Islet precursor cell (in vitro differentiated cells): ENCODE results near the gene KRTAP20-4.

Source experiments
- DNase-seq: peaks from one replicate; pipeline ENCODE4 v3.0.0-alpha.2; 2018

The KRTAP20-4 gene

DNA sequence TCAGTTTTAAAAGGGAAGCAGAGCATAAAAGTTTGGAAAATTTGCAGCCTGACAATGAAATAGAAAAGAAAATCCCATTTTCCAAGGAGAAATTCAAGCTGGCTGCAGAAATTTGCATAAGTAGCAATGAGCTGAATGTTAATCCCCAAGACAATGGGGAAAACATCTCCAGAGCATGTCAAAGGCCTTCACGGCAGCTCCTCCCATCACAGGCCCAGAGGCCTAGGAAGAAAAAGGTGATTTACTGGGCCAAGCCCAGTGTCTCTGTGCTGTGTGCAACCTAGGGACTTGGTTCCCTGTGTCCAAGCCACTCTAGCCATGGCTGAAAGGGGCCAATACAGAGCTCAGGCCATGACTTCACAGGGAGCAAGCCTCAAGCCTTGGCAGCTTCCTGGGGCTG, 48.3 kb downstream of the KRTAP20-4 start:
- DNase-seq, result no peak
